ENCODE results near the gene ZNF664. TPM values are rescaled to one million over a fixed set of nuclear protein-coding genes. Genes with fewer than 3 reads are reported as not detected.
A peak's percentile ranks its signal among the peaks of the same experiment; 100 is the strongest.

Gene ZNF664
- total and polyA plus RNA-seq, 2 of the 13 experiments (the other 11 are each of a cell fraction or from before 2014, with no cell fraction given) = 43.9 to 56.5 TPM

DNA sequence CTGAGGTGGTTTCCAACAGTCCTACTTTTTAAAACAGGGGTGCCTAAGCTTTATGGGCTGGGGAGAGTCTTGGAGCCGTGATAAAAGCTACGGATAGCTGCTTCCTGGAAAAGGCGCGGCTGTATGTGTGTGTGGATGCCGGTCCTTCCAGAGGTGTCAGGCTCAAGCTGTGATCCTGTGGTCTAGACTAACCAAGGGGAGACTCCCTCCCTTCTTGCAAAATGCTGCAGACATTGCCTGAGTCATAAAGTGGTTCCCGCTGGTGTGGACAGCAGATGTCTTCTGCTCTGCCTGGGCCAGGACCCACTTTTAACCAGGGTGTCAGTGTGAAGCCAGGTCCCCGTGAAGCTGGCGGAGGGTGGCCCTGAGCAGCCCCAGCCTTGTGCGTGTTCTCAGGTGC is 38.2 kb upstream of the ZNF664 start:
- DNase-seq (ENCODE audit: low spot score) = no peak

DNA sequence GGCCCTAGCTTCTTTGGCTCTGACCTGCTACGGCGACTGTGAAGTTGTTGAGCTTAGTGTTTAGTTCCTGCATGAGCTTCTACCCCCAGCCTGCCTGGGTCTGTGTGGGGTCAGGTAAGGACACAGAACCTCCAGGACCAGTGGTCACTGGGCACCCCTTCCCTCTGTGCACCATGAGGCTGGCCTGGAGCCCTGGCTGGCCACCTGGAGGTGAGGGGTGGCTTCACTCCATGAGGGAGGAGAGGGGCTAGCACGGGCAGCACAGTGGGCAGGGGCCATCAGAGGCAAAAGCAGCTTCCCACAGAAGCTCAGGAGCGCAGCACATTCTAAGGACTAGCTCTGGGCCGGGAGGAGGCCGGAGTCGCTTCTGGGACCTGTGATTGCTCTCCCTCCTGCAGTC is 37.1 kb upstream of the ZNF664 start:
- Histone ChIP-seq H3K36me3 (replicated peaks in 1 of 2; ENCODE audit: control insufficient read depth in 1 of 2, insufficient read depth in 2 of 2, low read length in 2 of 2) (peaks cover 0 to 5% of the 10 kb centered on the region in 2 experiments; a peak in 1 of 5 replicates), H4K20me1 (ENCODE audit: insufficient read depth, low read length) (no peaks in the 10 kb centered on the region), H3K27me3 (ENCODE audit: control insufficient read depth in 1 of 2, insufficient read depth in 2 of 2, low read length in 2 of 2) (peaks cover 0 to 5% of the 10 kb centered on the region in 2 experiments; a peak in 1 of 5 replicates), H3K9ac (ENCODE audit: insufficient read depth, low read depth, low read length) (no peak overlapping the region), H3K9me3 (ENCODE audit: low read length) (no peaks in the 10 kb centered on the region), H3K4me2 (ENCODE audit: low read depth, low read length) (no peak overlapping the region), H3K27ac (ENCODE audit: extremely low read length, insufficient read depth, low read length) (no peak overlapping the region), H3K79me2 (ENCODE audit: insufficient read depth, low read length) (no peaks in the 10 kb centered on the region), H3K4me3 (replicated peaks in 1 of 3; ENCODE audit: insufficient read depth in 1 of 3, low read depth in 2 of 3, low read length in 3 of 3) (no peak overlapping the region), H2AFZ (ENCODE audit: low read length) (no peak overlapping the region), H3K4me1 (ENCODE audit: insufficient read depth, low read length) (no peaks in the 10 kb centered on the region)
- intact Hi-C loops (cut with micrococcal nuclease; ENCODE audit: unreplicated experiment) (no loop called here), in situ Hi-C loops (cut with HindIII; ENCODE audit: extremely low pct_ligation_motif_present, low pct_unique_long_range_greater_than_20kb) (no loop called here)
- DNase-seq (ENCODE audit: low spot score) = no peak
- BruUV-seq (replicated peaks) = no TSS peak
- CTCF ChIA-PET (ENCODE audit: low intra/inter-chr PET ratio, low total read pairs) = no interaction called here
- ATAC-seq = peak; percentile 23; the same call in 2 of the 3 replicates
- WGBS (ENCODE audit: low lambda C conversion rate) = 87% methylated on average over 7 of the region's 7 CpGs
- POLR2A ChIA-PET = no interaction called here
- no peak for FAIRE-seq
- TF ChIP-seq ZBTB7A (CRISPR knock-in tag; IDR thresholded peaks at IDR 0.05) (no peak), RARG (CRISPR knock-in tag; IDR thresholded peaks at IDR 0.05; ENCODE audit: low read depth) (no peak), ZNF367 (CRISPR knock-in tag; IDR thresholded peaks at IDR 0.05; ENCODE audit: borderline replicate concordance) (no peak)
- TF ChIP-seq, protein P1, sequence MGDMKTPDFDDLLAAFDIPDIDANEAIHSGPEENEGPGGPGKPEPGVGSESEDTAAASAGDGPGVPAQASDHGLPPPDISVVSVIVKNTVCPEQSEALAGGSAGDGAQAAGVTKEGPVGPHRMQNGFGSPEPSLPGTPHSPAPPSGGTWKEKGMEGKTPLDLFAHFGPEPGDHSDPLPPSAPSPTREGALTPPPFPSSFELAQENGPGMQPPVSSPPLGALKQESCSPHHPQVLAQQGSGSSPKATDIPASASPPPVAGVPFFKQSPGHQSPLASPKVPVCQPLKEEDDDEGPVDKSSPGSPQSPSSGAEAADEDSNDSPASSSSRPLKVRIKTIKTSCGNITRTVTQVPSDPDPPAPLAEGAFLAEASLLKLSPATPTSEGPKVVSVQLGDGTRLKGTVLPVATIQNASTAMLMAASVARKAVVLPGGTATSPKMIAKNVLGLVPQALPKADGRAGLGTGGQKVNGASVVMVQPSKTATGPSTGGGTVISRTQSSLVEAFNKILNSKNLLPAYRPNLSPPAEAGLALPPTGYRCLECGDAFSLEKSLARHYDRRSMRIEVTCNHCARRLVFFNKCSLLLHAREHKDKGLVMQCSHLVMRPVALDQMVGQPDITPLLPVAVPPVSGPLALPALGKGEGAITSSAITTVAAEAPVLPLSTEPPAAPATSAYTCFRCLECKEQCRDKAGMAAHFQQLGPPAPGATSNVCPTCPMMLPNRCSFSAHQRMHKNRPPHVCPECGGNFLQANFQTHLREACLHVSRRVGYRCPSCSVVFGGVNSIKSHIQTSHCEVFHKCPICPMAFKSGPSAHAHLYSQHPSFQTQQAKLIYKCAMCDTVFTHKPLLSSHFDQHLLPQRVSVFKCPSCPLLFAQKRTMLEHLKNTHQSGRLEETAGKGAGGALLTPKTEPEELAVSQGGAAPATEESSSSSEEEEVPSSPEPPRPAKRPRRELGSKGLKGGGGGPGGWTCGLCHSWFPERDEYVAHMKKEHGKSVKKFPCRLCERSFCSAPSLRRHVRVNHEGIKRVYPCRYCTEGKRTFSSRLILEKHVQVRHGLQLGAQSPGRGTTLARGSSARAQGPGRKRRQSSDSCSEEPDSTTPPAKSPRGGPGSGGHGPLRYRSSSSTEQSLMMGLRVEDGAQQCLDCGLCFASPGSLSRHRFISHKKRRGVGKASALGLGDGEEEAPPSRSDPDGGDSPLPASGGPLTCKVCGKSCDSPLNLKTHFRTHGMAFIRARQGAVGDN (CRISPR knock-in tag; IDR thresholded peaks at IDR 0.05) = no peak
- TF ChIP-seq, protein P2, sequence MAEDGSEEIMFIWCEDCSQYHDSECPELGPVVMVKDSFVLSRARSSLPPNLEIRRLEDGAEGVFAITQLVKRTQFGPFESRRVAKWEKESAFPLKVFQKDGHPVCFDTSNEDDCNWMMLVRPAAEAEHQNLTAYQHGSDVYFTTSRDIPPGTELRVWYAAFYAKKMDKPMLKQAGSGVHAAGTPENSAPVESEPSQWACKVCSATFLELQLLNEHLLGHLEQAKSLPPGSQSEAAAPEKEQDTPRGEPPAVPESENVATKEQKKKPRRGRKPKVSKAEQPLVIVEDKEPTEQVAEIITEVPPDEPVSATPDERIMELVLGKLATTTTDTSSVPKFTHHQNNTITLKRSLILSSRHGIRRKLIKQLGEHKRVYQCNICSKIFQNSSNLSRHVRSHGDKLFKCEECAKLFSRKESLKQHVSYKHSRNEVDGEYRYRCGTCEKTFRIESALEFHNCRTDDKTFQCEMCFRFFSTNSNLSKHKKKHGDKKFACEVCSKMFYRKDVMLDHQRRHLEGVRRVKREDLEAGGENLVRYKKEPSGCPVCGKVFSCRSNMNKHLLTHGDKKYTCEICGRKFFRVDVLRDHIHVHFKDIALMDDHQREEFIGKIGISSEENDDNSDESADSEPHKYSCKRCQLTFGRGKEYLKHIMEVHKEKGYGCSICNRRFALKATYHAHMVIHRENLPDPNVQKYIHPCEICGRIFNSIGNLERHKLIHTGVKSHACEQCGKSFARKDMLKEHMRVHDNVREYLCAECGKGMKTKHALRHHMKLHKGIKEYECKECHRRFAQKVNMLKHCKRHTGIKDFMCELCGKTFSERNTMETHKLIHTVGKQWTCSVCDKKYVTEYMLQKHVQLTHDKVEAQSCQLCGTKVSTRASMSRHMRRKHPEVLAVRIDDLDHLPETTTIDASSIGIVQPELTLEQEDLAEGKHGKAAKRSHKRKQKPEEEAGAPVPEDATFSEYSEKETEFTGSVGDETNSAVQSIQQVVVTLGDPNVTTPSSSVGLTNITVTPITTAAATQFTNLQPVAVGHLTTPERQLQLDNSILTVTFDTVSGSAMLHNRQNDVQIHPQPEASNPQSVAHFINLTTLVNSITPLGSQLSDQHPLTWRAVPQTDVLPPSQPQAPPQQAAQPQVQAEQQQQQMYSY (CRISPR knock-in tag; IDR thresholded peaks at IDR 0.05) = no peak
- TF ChIP-seq, protein P3, sequence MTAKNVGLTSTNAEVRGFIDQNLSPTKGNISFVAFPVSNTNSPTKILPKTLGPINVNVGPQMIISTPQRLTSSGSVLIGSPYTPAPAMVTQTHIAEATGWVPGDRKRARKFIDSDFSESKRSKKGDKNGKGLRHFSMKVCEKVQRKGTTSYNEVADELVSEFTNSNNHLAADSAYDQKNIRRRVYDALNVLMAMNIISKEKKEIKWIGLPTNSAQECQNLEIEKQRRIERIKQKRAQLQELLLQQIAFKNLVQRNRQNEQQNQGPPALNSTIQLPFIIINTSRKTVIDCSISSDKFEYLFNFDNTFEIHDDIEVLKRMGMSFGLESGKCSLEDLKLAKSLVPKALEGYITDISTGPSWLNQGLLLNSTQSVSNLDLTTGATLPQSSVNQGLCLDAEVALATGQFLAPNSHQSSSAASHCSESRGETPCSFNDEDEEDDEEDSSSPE (CRISPR knock-in tag; IDR thresholded peaks at IDR 0.05) = no peak

More for the DNA sequence above, 38.2 kb upstream of the ZNF664 start:
- Histone ChIP-seq H3K79me2 (ENCODE audit: insufficient read depth, low read length) (no peaks in the 10 kb centered on the region), H3K36me3 (replicated peaks in 1 of 2; ENCODE audit: control insufficient read depth in 1 of 2, insufficient read depth in 2 of 2, low read length in 2 of 2) (peaks cover 0 to 5% of the 10 kb centered on the region in 2 experiments; a peak in 1 of 5 replicates), H3K9me3 (ENCODE audit: low read length) (no peaks in the 10 kb centered on the region), H4K20me1 (ENCODE audit: insufficient read depth, low read length) (no peaks in the 10 kb centered on the region), H3K4me2 (ENCODE audit: low read depth, low read length) (no peak overlapping the region), H3K27me3 (ENCODE audit: control insufficient read depth in 1 of 2, insufficient read depth in 2 of 2, low read length in 2 of 2) (peaks cover 0 to 5% of the 10 kb centered on the region in 2 experiments; a peak in 1 of 5 replicates), H3K4me3 (replicated peaks in 1 of 3; ENCODE audit: insufficient read depth in 1 of 3, low read depth in 2 of 3, low read length in 3 of 3) (no peak overlapping the region), H2AFZ (ENCODE audit: low read length) (no peak overlapping the region), H3K9ac (ENCODE audit: insufficient read depth, low read depth, low read length) (no peak overlapping the region), H3K27ac (ENCODE audit: extremely low read length, insufficient read depth, low read length) (no peak overlapping the region), H3K4me1 (ENCODE audit: insufficient read depth, low read length) (no peaks in the 10 kb centered on the region)
- ChIA-PET POLR2A (no interaction called here), CTCF (ENCODE audit: low intra/inter-chr PET ratio, low total read pairs) (no interaction called here)
- ATAC-seq (no peak), FAIRE-seq (no peak)
- BruUV-seq (replicated peaks) = no TSS peak
- TF ChIP-seq ERF (CRISPR knock-in tag; IDR thresholded peaks at IDR 0.05) = no peak
- TF ChIP-seq ZMAT5 (CRISPR knock-in tag; IDR thresholded peaks at IDR 0.05; ENCODE audit: borderline replicate concordance, low read depth) = no peak
- no peak for TF ChIP-seq ZNF83 (CRISPR knock-in tag; IDR thresholded peaks at IDR 0.05; ENCODE audit: borderline replicate concordance)
- whole genome bisulfite sequencing (ENCODE audit: low lambda C conversion rate) = no CpG with 5 or more reads among the region's 9 CpGs
- intact Hi-C loops (cut with micrococcal nuclease; ENCODE audit: unreplicated experiment) (no loop called here), in situ Hi-C loops (cut with HindIII; ENCODE audit: extremely low pct_ligation_motif_present, low pct_unique_long_range_greater_than_20kb) (no loop called here)
